H1 (cell line): ENCODE data around the gene DOCK3. TPM values are rescaled to one million over a fixed set of nuclear protein-coding genes. Genes with fewer than 3 reads are reported as not detected.

Experiments
- ATF3 ChIP-seq: IDR thresholded peaks from 2 replicates; pipeline ENCODE4 v1.6.1; 2011; ENCODE audit warnings: low read depth, mild to moderate bottlenecking, low read length; ENCODE audit not compliant: insufficient read depth
- CHD7 ChIP-seq: fragments of 300-600 bp; sonication (generic); IDR thresholded peaks from 2 replicates; pipeline ENCODE4 v1.7.1; 2012; ENCODE audit warnings: low read length, moderate library complexity, mild to moderate bottlenecking, inconsistent platforms; ENCODE audit not compliant: insufficient replicate concordance
- RXRA ChIP-seq: IDR thresholded peaks from 2 replicates; pipeline ENCODE4 v1.6.1; 2011; ENCODE audit warnings: low read depth, mild to moderate bottlenecking, low read length, moderate library complexity; ENCODE audit not compliant: insufficient read depth
- polyA plus RNA-seq, 7 experiments: library from polyadenylated mRNA; depleted of rRNA in 3 of 7; stranded (reverse) in 5 of 7; unstranded in 2 of 7; fragments of >200 nt in 5 of 7; fragments of 200-250 nt in 2 of 7; gene quantifications; 1 replicate in 5 of 7; 2 replicates in 1 of 7; 4 replicates in 1 of 7; pipeline versions ENCODE4 v1.2.1 to v1.2.3, GENCODE V29; 2011 to 2013; ENCODE audit warnings: missing spikeins in 2 of 7, mixed read lengths in 2 of 7
- total RNA-seq: library from RNA; stranded (reverse); fragmentation: NEBNext Ultra II Directional; extraction: Animal tissue kit (Norgen Biotek cat#: 25700); gene quantifications from 2 replicates; pipeline ENCODE4 v1.2.1, GENCODE V29; 2021

DOCK3 gene
- total and polyA plus RNA-seq, 2 of the 8 experiments (the other 6 are each of a cell fraction or from before 2014, with no cell fraction given), result 2.7 to 5.0 TPM

GRCh38 chr3:51257870-51258269 is 583.1 kb downstream of the DOCK3 start (continued):
- TF ChIP-seq CHD7 (no peak), RXRA (no peak), ATF3 (no peak)
